ENCODE data around the gene PDE4D.
A peak's percentile ranks its signal among the peaks of the same experiment; 100 is the strongest.

PDE4D gene

GRCh38 chr5:59799668-59800346, 93.7 kb downstream of the PDE4D start:
- Histone ChIP-seq H3K27me3 (replicated peaks; ENCODE audit: control insufficient read depth, insufficient read depth, low read length) (no peaks in the 10 kb centered on the region), H3K4me3 (replicated peaks; ENCODE audit: low read depth, low read length) (peak overlapping the region; percentile 25), H3K36me3 (ENCODE audit: control insufficient read depth, insufficient read depth, low read length) (no peaks in the 10 kb centered on the region)
- DNase-seq (ENCODE audit: extremely low read depth, insufficient read length), result no peak
- peak; percentile 48 for TF ChIP-seq CTCF (IDR thresholded peaks at IDR 0.05; ENCODE audit: insufficient read depth, low read length, poor library complexity, severe bottlenecking)

- DNase-seq (ENCODE audit: extremely low read depth, insufficient read length), result peak; percentile 27
- Histone ChIP-seq H3K27me3 (replicated peaks; ENCODE audit: control insufficient read depth, insufficient read depth, low read length) (no peaks in the 10 kb centered on the region), H3K36me3 (ENCODE audit: control insufficient read depth, insufficient read depth, low read length) (no peaks in the 10 kb centered on the region), H3K4me3 (replicated peaks; ENCODE audit: low read depth, low read length) (peak overlapping the region; percentile 3)
- TF ChIP-seq CTCF (IDR thresholded peaks at IDR 0.05; ENCODE audit: insufficient read depth, low read length, poor library complexity, severe bottlenecking), result no peak
Measured at GRCh38 chr5:59798862-59799667, 94.5 kb downstream of the PDE4D start.

- DNase-seq (ENCODE audit: extremely low read depth, insufficient read length), result no peak
- Histone ChIP-seq H3K36me3 (ENCODE audit: control insufficient read depth, insufficient read depth, low read length) (no peaks in the 10 kb centered on the region), H3K4me3 (replicated peaks; ENCODE audit: low read depth, low read length) (no peak overlapping the region), H3K27me3 (replicated peaks; ENCODE audit: control insufficient read depth, insufficient read depth, low read length) (no peaks in the 10 kb centered on the region)
- no peak for TF ChIP-seq CTCF (IDR thresholded peaks at IDR 0.05; ENCODE audit: insufficient read depth, low read length, poor library complexity, severe bottlenecking)
Measured at GRCh38 chr5:59795141-59795540, 98.4 kb downstream of the PDE4D start.

- TF ChIP-seq CTCF (IDR thresholded peaks at IDR 0.05; ENCODE audit: insufficient read depth, low read length, poor library complexity, severe bottlenecking), result no peak
- no peak overlapping the region for H3K4me3 ChIP-seq (replicated peaks; ENCODE audit: low read depth, low read length)
- DNase-seq (ENCODE audit: extremely low read depth, insufficient read length), result no peak
Measured at GRCh38 chr5:59792983-59793585, 100.4 kb downstream of the PDE4D start.

GRCh38 chr5:59791617-59792016, 101.9 kb downstream of the PDE4D start:
- Histone ChIP-seq H3K4me3 (replicated peaks; ENCODE audit: low read depth, low read length) (no peak overlapping the region), H3K36me3 (ENCODE audit: control insufficient read depth, insufficient read depth, low read length) (no peaks in the 10 kb centered on the region), H3K27me3 (replicated peaks; ENCODE audit: control insufficient read depth, insufficient read depth, low read length) (no peaks in the 10 kb centered on the region)
- DNase-seq (ENCODE audit: extremely low read depth, insufficient read length), result no peak
- TF ChIP-seq CTCF (IDR thresholded peaks at IDR 0.05; ENCODE audit: insufficient read depth, low read length, poor library complexity, severe bottlenecking), result no peak

More at GRCh38 chr5:59792983-59793585, 100.4 kb downstream of the PDE4D start:
- H3K36me3 ChIP-seq (ENCODE audit: control insufficient read depth, insufficient read depth, low read length), result no peaks in the 10 kb centered on the region
- no peaks in the 10 kb centered on the region for H3K27me3 ChIP-seq (replicated peaks; ENCODE audit: control insufficient read depth, insufficient read depth, low read length)
